H1 (cell line): ENCODE data around the gene TRAP1. TPM values are rescaled to one million over a fixed set of nuclear protein-coding genes. Genes with fewer than 3 reads are reported as not detected.

Source experiments
- CTCF ChIA-PET: fragments of 300-600 bp; sonication (Branson Sonifier 250); formaldehyde crosslinking; loops from one replicate; lab custom pipeline; 2021; ENCODE audit not compliant: partially characterized antibody; lab: Charles Lee
- POLR2A ChIA-PET: fragments of 300-600 bp; sonication (Branson Sonifier 250); formaldehyde crosslinking; loops from one replicate; lab custom pipeline; 2021; ENCODE audit warnings: inconsistent platforms; ENCODE audit not compliant: partially characterized antibody; lab: Charles Lee
- DNase-seq, 2 experiments: peaks; one replicate each; pipeline versions ENCODE4 v3.0.0 to v3.0.0-alpha.2; 2010 to 2022; ENCODE audit warnings: low spot score in 2 of 2, low read depth in 1 of 2, mixed read lengths in 1 of 2
- FAIRE-seq: peaks from 2 replicates; lab custom pipeline; 2011; peaks lifted over from hg19 to GRCh38; lab: Jason Lieb, UNC
- H2AFZ ChIP-seq: 2 replicates; pipeline ENCODE4 v1.8.1; 2012; ENCODE audit warnings: low read length, inconsistent platforms
- H2AK5ac ChIP-seq: 2 replicates; pipeline ENCODE4 v1.6.1; 2013; ENCODE audit warnings: low read depth, low read length
- H2BK120ac ChIP-seq: replicated peaks from 2 replicates; pipeline ENCODE3; 2013; ENCODE audit warnings: low read depth, low read length, inconsistent platforms
- H2BK12ac ChIP-seq: 2 replicates; pipeline ENCODE4 v1.6.1; 2013; ENCODE audit warnings: low read depth, low read length
- H2BK15ac ChIP-seq: 2 replicates; pipeline ENCODE4 v1.6.1; 2013; ENCODE audit warnings: low read length
- H2BK20ac ChIP-seq: 2 replicates; pipeline ENCODE4 v1.6.1; 2013; ENCODE audit warnings: low read length
- H2BK5ac ChIP-seq: 2 replicates; pipeline ENCODE4 v1.6.1; 2013; ENCODE audit warnings: low read depth, low read length
- H3K14ac ChIP-seq: 2 replicates; pipeline ENCODE4 v1.6.1; 2013; ENCODE audit warnings: inconsistent platforms; ENCODE audit not compliant: insufficient read length
- H3K18ac ChIP-seq: 2 replicates; pipeline ENCODE4 v1.6.1; 2013; ENCODE audit warnings: low read length; ENCODE audit errors: extremely low read depth
- H3K23ac ChIP-seq: 2 replicates; pipeline ENCODE4 v1.6.1; 2013; ENCODE audit warnings: inconsistent platforms; ENCODE audit not compliant: insufficient read length
- H3K23me2 ChIP-seq: 2 replicates; pipeline ENCODE4 v1.6.1; 2013; ENCODE audit warnings: low read depth, low read length
- H3K27ac ChIP-seq: 2 replicates; pipeline ENCODE4 v1.6.1; 2011; ENCODE audit warnings: low read depth, low read length, inconsistent platforms
- H3K27me3 ChIP-seq, 4 experiments: replicated peaks in 1 of 4; 1 replicate in 1 of 4; 2 replicates in 3 of 4; pipeline versions ENCODE4 v1.6.1 to v1.8.1; 2011 to 2013; ENCODE audit warnings: low read length in 3 of 4, mild to moderate bottlenecking in 3 of 4, inconsistent platforms in 2 of 4, mixed read lengths in 2 of 4, moderate library complexity in 1 of 4; ENCODE audit not compliant: control insufficient read depth in 3 of 4, insufficient read depth in 3 of 4; ENCODE audit errors: extremely low read depth in 1 of 4
- H3K36me3 ChIP-seq, 4 experiments: 2 replicates each; pipeline versions ENCODE4 v1.6.1 to v1.8.1; 2011 to 2013; ENCODE audit warnings: mild to moderate bottlenecking in 4 of 4, low read length in 3 of 4, moderate library complexity in 2 of 4, control low read depth in 1 of 4, inconsistent platforms in 1 of 4; ENCODE audit not compliant: insufficient read depth in 4 of 4, control insufficient read depth in 2 of 4
- H3K4ac ChIP-seq: replicated peaks from 2 replicates; pipeline ENCODE3; 2013; ENCODE audit warnings: low read length, low read depth, mixed read lengths, inconsistent platforms; ENCODE audit not compliant: insufficient read length
- H3K4me1 ChIP-seq, 4 experiments: replicated peaks in 1 of 4; 1 replicate in 1 of 4; 2 replicates in 3 of 4; pipeline versions ENCODE4 v1.6.1 to v1.8.1; 2011 to 2013; ENCODE audit warnings: low read length in 3 of 4, inconsistent platforms in 2 of 4, mixed read lengths in 1 of 4; ENCODE audit not compliant: insufficient read depth in 4 of 4, control insufficient read depth in 3 of 4
- H3K4me2 ChIP-seq, 2 experiments: 2 replicates each; pipeline versions ENCODE4 v1.6.1 to v1.8.1; 2011 to 2013; ENCODE audit warnings: low read depth in 2 of 2, low read length in 2 of 2, control low read depth in 1 of 2, inconsistent platforms in 1 of 2, mild to moderate bottlenecking in 1 of 2; ENCODE audit not compliant: insufficient read depth in 1 of 2
- H3K4me3 ChIP-seq, 4 experiments: fragments of 200-600, 300-600 bp in 1 of 4; sonication (generic), shearing (Covaris generic), sonication (Bioruptor Twin) in 1 of 4; 2 replicates each; pipeline versions ENCODE4 v1.5.1 to v1.8.1; 2011 to 2016; ENCODE audit warnings: low read length in 4 of 4, low read depth in 3 of 4, control low read depth in 2 of 4, inconsistent platforms in 2 of 4, mild to moderate bottlenecking in 2 of 4, mixed read lengths in 1 of 4, moderate library complexity in 1 of 4; ENCODE audit not compliant: insufficient read depth in 2 of 4; ENCODE audit errors: extremely low read depth in 1 of 4
- H3K56ac ChIP-seq: replicated peaks from 2 replicates; pipeline ENCODE3; 2013; ENCODE audit warnings: low read depth, mild to moderate bottlenecking, mixed read lengths, low read length, inconsistent platforms; ENCODE audit not compliant: insufficient read length
- H3K79me1 ChIP-seq: 2 replicates; pipeline ENCODE4 v1.6.1; 2013; ENCODE audit warnings: low read depth, low read length, control low read depth
- H3K79me2 ChIP-seq, 2 experiments: 2 replicates each; pipeline versions ENCODE4 v1.6.1 to v1.8.1; 2012 to 2013; ENCODE audit warnings: low read length in 2 of 2, mild to moderate bottlenecking in 2 of 2, inconsistent platforms in 1 of 2; ENCODE audit not compliant: insufficient read depth in 2 of 2, control insufficient read depth in 1 of 2
- H3K9ac ChIP-seq, 4 experiments: replicated peaks in 1 of 4; 1 replicate in 1 of 4; 2 replicates in 3 of 4; pipeline versions ENCODE4 v1.6.1 to v1.8.1; 2011 to 2013; ENCODE audit warnings: low read depth in 3 of 4, low read length in 3 of 4, control low read depth in 2 of 4, mild to moderate bottlenecking in 2 of 4, moderate library complexity in 2 of 4, inconsistent platforms in 1 of 4; ENCODE audit errors: extremely low read depth in 1 of 4
- H3K9me3 ChIP-seq, 2 experiments: 2 replicates each; pipeline versions ENCODE4 v1.6.1 to v1.8.1; 2012 to 2013; ENCODE audit warnings: mild to moderate bottlenecking in 2 of 2, moderate library complexity in 2 of 2, control low read depth in 1 of 2, inconsistent platforms in 1 of 2, low read depth in 1 of 2, low read length in 1 of 2, mixed read lengths in 1 of 2; ENCODE audit not compliant: insufficient read depth in 2 of 2
- H4K20me1 ChIP-seq, 2 experiments: replicated peaks in 1 of 2; 2 replicates each; pipeline versions ENCODE3 to v1.8.1; 2011 to 2013; ENCODE audit warnings: inconsistent platforms in 2 of 2, low read length in 2 of 2, mild to moderate bottlenecking in 1 of 2; ENCODE audit not compliant: insufficient read depth in 2 of 2, control insufficient read depth in 1 of 2
- H4K5ac ChIP-seq: 2 replicates; pipeline ENCODE4 v1.6.1; 2013; ENCODE audit warnings: low read length, low read depth, mixed read lengths, inconsistent platforms; ENCODE audit not compliant: insufficient read length
- H4K8ac ChIP-seq: 2 replicates; pipeline ENCODE4 v1.8.0; 2013; ENCODE audit warnings: mild to moderate bottlenecking, moderate library complexity, low read length, inconsistent platforms; ENCODE audit not compliant: insufficient read depth; ENCODE audit errors: extremely low read depth
- H4K91ac ChIP-seq: replicated peaks from 2 replicates; pipeline ENCODE3; 2013; ENCODE audit warnings: low read length, mixed read lengths, inconsistent platforms; ENCODE audit not compliant: insufficient read length
- ATF3 ChIP-seq: IDR thresholded peaks from 2 replicates; pipeline ENCODE4 v1.6.1; 2011; ENCODE audit warnings: low read depth, mild to moderate bottlenecking, low read length; ENCODE audit not compliant: insufficient read depth
- CBX5 ChIP-seq: fragments of 300-800, 300-1000 bp; sonication (generic); IDR thresholded peaks from 2 replicates; pipeline ENCODE4 v1.7.1; 2016; ENCODE audit warnings: antibody characterized with exemption, low read length, low read depth
- CHD1 ChIP-seq: IDR thresholded peaks from 2 replicates; pipeline ENCODE4 v1.6.1; 2012; ENCODE audit warnings: low read depth, low read length, improper control_type of control experiment
- EZH2 ChIP-seq: fragments of 200-600 bp; sonication (generic); IDR thresholded peaks from 2 replicates; pipeline ENCODE4 v1.7.1; 2012; ENCODE audit warnings: low read depth, mild to moderate bottlenecking, moderate library complexity, low read length, inconsistent platforms; ENCODE audit not compliant: severe bottlenecking
- FOSL1 ChIP-seq: IDR thresholded peaks from 2 replicates; pipeline ENCODE4 v1.6.1; 2011; ENCODE audit warnings: mild to moderate bottlenecking, low read depth, low read length, moderate library complexity; ENCODE audit not compliant: insufficient read depth
- GABPA ChIP-seq: IDR thresholded peaks from 2 replicates; pipeline ENCODE4 v1.6.1; 2011; ENCODE audit warnings: mild to moderate bottlenecking, low read length, moderate library complexity, borderline replicate concordance; ENCODE audit not compliant: insufficient read depth
- NANOG ChIP-seq: IDR thresholded peaks from 2 replicates; pipeline ENCODE4 v1.6.1; 2011; ENCODE audit warnings: low read length, low read depth, mild to moderate bottlenecking, inconsistent platforms; ENCODE audit not compliant: insufficient read depth, poor library complexity, severe bottlenecking
- SIX5 ChIP-seq: IDR thresholded peaks from 2 replicates; pipeline ENCODE4 v1.6.1; 2011; ENCODE audit warnings: mild to moderate bottlenecking, low read depth, low read length
- SRF ChIP-seq: IDR thresholded peaks from 2 replicates; pipeline ENCODE4 v1.6.1; 2011; ENCODE audit warnings: mild to moderate bottlenecking, low read depth, low read length, moderate library complexity
- TAF7 ChIP-seq: optimal IDR thresholded peaks from 2 replicates; pipeline ENCODE3; 2011; ENCODE audit warnings: low read depth, mild to moderate bottlenecking, inconsistent platforms, low read length, moderate library complexity, borderline replicate concordance
- USF2 ChIP-seq: IDR thresholded peaks from 2 replicates; pipeline ENCODE4 v1.6.1; 2011; ENCODE audit warnings: low read length, improper control_type of control experiment
- WGBS, 2 experiments: shearing (Covaris generic) in 1 of 2; methylation state at CpG; one replicate each; pipeline versions ENCODE4 v1.1.6 to v1.1.7; 2013 to 2015; ENCODE audit warnings: low lambda C conversion rate in 2 of 2, mixed read lengths in 2 of 2, inconsistent platforms in 1 of 2, low coverage in 1 of 2, missing lambda C conversion rate in 1 of 2; ENCODE audit not compliant: insufficient replicate concordance in 2 of 2, insufficient coverage in 1 of 2, insufficient read length in 1 of 2; ENCODE audit errors: extremely low coverage in 1 of 2, missing lambda C conversion rate in 1 of 2; 5-methylcytosine and 5-hydroxymethylcytosine counted together
- polyA plus RNA-seq, 7 experiments: library from polyadenylated mRNA; depleted of rRNA in 3 of 7; stranded (reverse) in 5 of 7; unstranded in 2 of 7; fragments of >200 nt in 5 of 7; fragments of 200-250 nt in 2 of 7; gene quantifications; 1 replicate in 5 of 7; 2 replicates in 1 of 7; 4 replicates in 1 of 7; pipeline versions ENCODE4 v1.2.1 to v1.2.3, GENCODE V29; 2011 to 2013; ENCODE audit warnings: missing spikeins in 2 of 7, mixed read lengths in 2 of 7
- total RNA-seq: library from RNA; stranded (reverse); fragmentation: NEBNext Ultra II Directional; extraction: Animal tissue kit (Norgen Biotek cat#: 25700); gene quantifications from 2 replicates; pipeline ENCODE4 v1.2.1, GENCODE V29; 2021

TRAP1 gene
- total and polyA plus RNA-seq, 2 of the 8 experiments (the other 6 are each of a cell fraction or from before 2014, with no cell fraction given) = 215 to 283 TPM

GRCh38 chr16:3766177-3766576 lies 48.9 kb upstream of the TRAP1 start:
- H2AK5ac ChIP-seq = no peak overlapping the region
- H3K4me2 ChIP-seq = no peak overlapping the region
- ChIA-PET POLR2A (interaction anchor here (1.2 kb wide), 1 partner anchor 119 kb away, joined by 3 read pairs; no protein-coding TSS in a partner anchor), CTCF (no interaction called here)
- no peak overlapping the region for H3K27ac ChIP-seq
- FAIRE-seq (no peak), DNase-seq (no peak)
- no peak overlapping the region for H2AFZ ChIP-seq
- peaks cover 2% of the 10 kb centered on the region; the same call in 1 of the 2 replicates for H3K79me1 ChIP-seq
- no peak overlapping the region for H2BK120ac ChIP-seq
- H4K20me1 ChIP-seq = peaks cover 0 to 6% of the 10 kb centered on the region in 2 experiments
- peaks cover 17 to 58% (median 34%) of the 10 kb centered on the region in 4 experiments; a peak in 7 of 8 replicates for H3K36me3 ChIP-seq
- H4K8ac ChIP-seq = no peak overlapping the region
- no peak overlapping the region for H2BK12ac ChIP-seq
- H3K4ac ChIP-seq = no peak overlapping the region
- H4K5ac ChIP-seq = no peak overlapping the region
- no peak overlapping the region for H3K9ac ChIP-seq
- no peaks in the 10 kb centered on the region for H3K23me2 ChIP-seq
- H4K91ac ChIP-seq = no peak overlapping the region
- no peak overlapping the region for H2BK15ac ChIP-seq
- H3K27me3 ChIP-seq = no peaks in the 10 kb centered on the region
- no peak overlapping the region for H3K23ac ChIP-seq
- H3K9me3 ChIP-seq = no peaks in the 10 kb centered on the region
- H3K4me3 ChIP-seq = no peak overlapping the region
- no peak overlapping the region for H3K14ac ChIP-seq
- H2BK5ac ChIP-seq = no peak overlapping the region
- no peak overlapping the region for H2BK20ac ChIP-seq
- H3K56ac ChIP-seq = no peak overlapping the region
- no peaks in the 10 kb centered on the region; a peak in 1 of 4 replicates for H3K79me2 ChIP-seq
- H3K4me1 ChIP-seq = no peaks in the 10 kb centered on the region
- 94% methylated on average over 3 of the region's 3 CpGs; no CpG with 5 or more reads in 1 of the 2 experiments for WGBS, 2 experiments
- H3K18ac ChIP-seq = no peak overlapping the region
- no peak for TF ChIP-seq SRF
- TF ChIP-seq USF2 = no peak
- no peak for TF ChIP-seq EZH2
- TF ChIP-seq CHD1 = no peak
- TF ChIP-seq SIX5 = no peak
- no peak for TF ChIP-seq ATF3
- TF ChIP-seq FOSL1 = no peak
- TF ChIP-seq CBX5 = no peak
- no peak for TF ChIP-seq NANOG
- TF ChIP-seq GABPA = no peak
- TF ChIP-seq TAF7 = no peak
